Endodermal cell (in vitro differentiated cells): Measurements from ENCODE around the gene VPS45. TPM values are rescaled to one million over a fixed set of nuclear protein-coding genes. Genes with fewer than 3 reads are reported as not detected.

Source experiments
- DNase-seq: peaks from one replicate; pipeline ENCODE4 v3.0.0-alpha.2; 2017
- H3K27ac ChIP-seq: 2 replicates; pipeline ENCODE4 v1.5.1; 2013; ENCODE audit warnings: mild to moderate bottlenecking, low read depth, low read length, moderate library complexity
- H3K27me3 ChIP-seq: 2 replicates; pipeline ENCODE4 v1.6.1; 2013; ENCODE audit warnings: mild to moderate bottlenecking, low read length, moderate library complexity; ENCODE audit not compliant: insufficient read depth, control insufficient read depth, poor library complexity, severe bottlenecking
- H3K36me3 ChIP-seq: 2 replicates; pipeline ENCODE4 v1.7.0; 2013; ENCODE audit warnings: mild to moderate bottlenecking, low read length, moderate library complexity; ENCODE audit not compliant: control insufficient read depth, insufficient read depth
- H3K4me1 ChIP-seq: one replicate; pipeline ENCODE4 v1.7.0; 2013; ENCODE audit warnings: low read length; ENCODE audit not compliant: control insufficient read depth, insufficient read depth
- H3K4me3 ChIP-seq: 2 replicates; pipeline ENCODE4 v1.5.1; 2013; ENCODE audit warnings: mild to moderate bottlenecking, low read length, moderate library complexity
- H3K9ac ChIP-seq: 2 replicates; pipeline ENCODE4 v1.6.1; 2013; ENCODE audit warnings: mild to moderate bottlenecking, low read length, moderate library complexity; ENCODE audit not compliant: poor library complexity, severe bottlenecking; ENCODE audit errors: extremely low read depth
- H3K9me3 ChIP-seq: 2 replicates; pipeline ENCODE4 v1.6.1; 2013; ENCODE audit warnings: mild to moderate bottlenecking, low read length, moderate library complexity; ENCODE audit not compliant: control insufficient read depth
- H3K27ac Mint-ChIP-seq: 2 replicates; pipeline ENCODE4 v1.8.0; 2020; ENCODE audit warnings: mixed read lengths
- H3K27me3 Mint-ChIP-seq: 2 replicates; pipeline ENCODE4 v1.8.0; 2021; ENCODE audit warnings: mild to moderate bottlenecking, mixed read lengths; ENCODE audit not compliant: insufficient read depth
- H3K36me3 Mint-ChIP-seq: 2 replicates; pipeline ENCODE4 v1.8.0; 2020; ENCODE audit warnings: low read depth, mixed read lengths
- H3K4me1 Mint-ChIP-seq: 2 replicates; pipeline ENCODE4 v1.8.0; 2020; ENCODE audit warnings: mixed read lengths
- H3K4me3 Mint-ChIP-seq: 2 replicates; pipeline ENCODE4 v1.8.0; 2020; ENCODE audit warnings: mild to moderate bottlenecking, moderate library complexity, mixed read lengths
- H3K9me3 Mint-ChIP-seq: 2 replicates; pipeline ENCODE4 v1.8.0; 2020; ENCODE audit warnings: mild to moderate bottlenecking, mixed read lengths
- WGBS, 2 experiments: methylation state at CpG; one replicate each; pipeline versions ENCODE4 v1.1.5 to v1.1.7; 2013; ENCODE audit warnings: missing lambda C conversion rate in 2 of 2, mixed read lengths in 1 of 2; ENCODE audit not compliant: insufficient coverage in 1 of 2, insufficient read length in 1 of 2; 5-methylcytosine and 5-hydroxymethylcytosine counted together
- total RNA-seq, 2 donors: library from RNA; stranded (reverse); fragmentation: NEBNext Ultra II Directional in 1 of 2; extraction: Animal tissue kit (Norgen Biotek cat#: 25700) in 1 of 2; gene quantifications; 2 replicates in 1 of 2; 3 replicates in 1 of 2; pipeline ENCODE4 v1.2.1, GENCODE V29; 2021
- TF ChIP-seq, protein P1 (sequence below): fragments of 200-600 bp; sonication (generic); conservative IDR thresholded peaks from 2 replicates; pipeline ENCODE4 v1.5.0; 2021; ENCODE audit warnings: antibody characterized with exemption, mild to moderate bottlenecking

The VPS45 gene
- total RNA-seq, 2 donors from 2014 or later = 32.6 to 35.0 TPM

DNA sequence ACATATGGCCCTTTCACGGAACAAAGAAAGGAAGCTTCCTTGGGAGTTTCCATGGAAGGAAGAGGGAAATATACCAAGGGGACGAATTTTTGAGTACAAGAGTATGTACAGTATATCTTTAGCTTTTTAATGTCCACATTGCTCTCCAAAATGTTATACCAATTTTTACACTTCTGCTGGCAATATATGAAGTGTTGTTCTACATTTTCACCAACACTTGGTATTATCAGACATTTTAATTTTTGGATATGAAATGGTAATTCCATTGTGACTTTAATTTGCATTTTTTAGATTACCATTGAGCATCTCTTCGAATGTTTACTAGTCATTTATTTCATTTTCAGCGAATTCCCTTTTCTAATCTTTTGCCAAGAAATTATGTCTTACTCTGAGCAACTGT is 5.5 kb upstream of the VPS45 start:
- WGBS, 2 experiments = 91 to 100% methylated on average over 3 to 4 of the region's 4 CpGs
- H3K4me3 Mint-ChIP-seq = no peak overlapping the region
- H3K27ac Mint-ChIP-seq = no peak overlapping the region
- H3K27me3 Mint-ChIP-seq = no peaks in the 10 kb centered on the region
- no peaks in the 10 kb centered on the region for H3K9me3 Mint-ChIP-seq
- H3K27me3 ChIP-seq = no peaks in the 10 kb centered on the region
- DNase-seq = no peak
- no peak overlapping the region for H3K4me3 ChIP-seq
- no peak overlapping the region for H3K27ac ChIP-seq
- H3K9ac ChIP-seq = no peak overlapping the region
- H3K36me3 Mint-ChIP-seq = no peaks in the 10 kb centered on the region
- H3K9me3 ChIP-seq = no peaks in the 10 kb centered on the region
- TF ChIP-seq, protein P1, sequence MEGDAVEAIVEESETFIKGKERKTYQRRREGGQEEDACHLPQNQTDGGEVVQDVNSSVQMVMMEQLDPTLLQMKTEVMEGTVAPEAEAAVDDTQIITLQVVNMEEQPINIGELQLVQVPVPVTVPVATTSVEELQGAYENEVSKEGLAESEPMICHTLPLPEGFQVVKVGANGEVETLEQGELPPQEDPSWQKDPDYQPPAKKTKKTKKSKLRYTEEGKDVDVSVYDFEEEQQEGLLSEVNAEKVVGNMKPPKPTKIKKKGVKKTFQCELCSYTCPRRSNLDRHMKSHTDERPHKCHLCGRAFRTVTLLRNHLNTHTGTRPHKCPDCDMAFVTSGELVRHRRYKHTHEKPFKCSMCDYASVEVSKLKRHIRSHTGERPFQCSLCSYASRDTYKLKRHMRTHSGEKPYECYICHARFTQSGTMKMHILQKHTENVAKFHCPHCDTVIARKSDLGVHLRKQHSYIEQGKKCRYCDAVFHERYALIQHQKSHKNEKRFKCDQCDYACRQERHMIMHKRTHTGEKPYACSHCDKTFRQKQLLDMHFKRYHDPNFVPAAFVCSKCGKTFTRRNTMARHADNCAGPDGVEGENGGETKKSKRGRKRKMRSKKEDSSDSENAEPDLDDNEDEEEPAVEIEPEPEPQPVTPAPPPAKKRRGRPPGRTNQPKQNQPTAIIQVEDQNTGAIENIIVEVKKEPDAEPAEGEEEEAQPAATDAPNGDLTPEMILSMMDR = no peak
- H3K36me3 ChIP-seq = no peaks in the 10 kb centered on the region
- no peaks in the 10 kb centered on the region for H3K4me1 ChIP-seq
- H3K4me1 Mint-ChIP-seq = peaks cover 7% of the 10 kb centered on the region

DNA sequence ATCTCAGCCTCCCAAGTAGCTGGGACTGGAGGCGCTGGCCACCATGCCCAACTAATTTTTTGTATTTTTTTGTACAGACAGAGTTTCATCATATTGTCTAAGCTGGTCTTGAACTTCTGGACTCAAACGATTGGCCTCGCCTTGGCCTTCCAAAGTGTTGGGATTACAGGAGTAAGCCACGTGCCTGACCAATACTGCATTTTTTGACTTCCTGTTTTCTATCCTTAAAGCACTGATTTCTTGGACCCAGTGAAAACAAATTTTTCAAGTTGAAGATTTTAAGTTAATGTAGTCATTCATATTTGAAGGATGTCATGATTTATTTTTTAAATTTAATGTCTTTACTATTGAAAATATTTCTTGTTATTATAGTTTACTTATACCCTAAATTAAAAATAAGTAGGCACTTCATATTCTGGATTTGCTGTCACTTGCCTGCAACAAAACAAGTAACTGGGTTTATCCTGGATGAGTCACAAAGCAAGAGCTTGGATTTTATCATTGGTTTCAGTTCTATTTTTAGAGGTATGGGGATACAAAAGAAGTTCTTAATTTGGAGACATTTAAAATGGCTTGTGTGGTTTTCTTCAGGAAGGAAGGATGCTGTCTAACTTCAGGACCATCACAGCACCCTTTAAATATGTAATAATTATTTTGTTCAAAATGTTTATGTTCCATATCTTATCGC is 2.2 kb upstream of the VPS45 start:
- Histone ChIP-seq H3K27me3 (no peaks in the 10 kb centered on the region), H3K9ac (no peak overlapping the region), H3K36me3 (peaks cover 12% of the 10 kb centered on the region), H3K4me1 (no peaks in the 10 kb centered on the region), H3K4me3 (peak overlapping the region; percentile 95), H3K27ac (no peak overlapping the region), H3K9me3 (no peaks in the 10 kb centered on the region)
- peaks cover 14% of the 10 kb centered on the region for H3K36me3 Mint-ChIP-seq
- H3K9me3 Mint-ChIP-seq = no peaks in the 10 kb centered on the region
- no peak overlapping the region for H3K4me3 Mint-ChIP-seq
- TF ChIP-seq, protein P1 = no peak
- peaks cover 15% of the 10 kb centered on the region for H3K4me1 Mint-ChIP-seq
- H3K27me3 Mint-ChIP-seq = no peaks in the 10 kb centered on the region
- DNase-seq = no peak
- WGBS, 2 experiments = 83 to 94% methylated on average over 1 to 4 of the region's 5 CpGs
- no peak overlapping the region for H3K27ac Mint-ChIP-seq

DNA sequence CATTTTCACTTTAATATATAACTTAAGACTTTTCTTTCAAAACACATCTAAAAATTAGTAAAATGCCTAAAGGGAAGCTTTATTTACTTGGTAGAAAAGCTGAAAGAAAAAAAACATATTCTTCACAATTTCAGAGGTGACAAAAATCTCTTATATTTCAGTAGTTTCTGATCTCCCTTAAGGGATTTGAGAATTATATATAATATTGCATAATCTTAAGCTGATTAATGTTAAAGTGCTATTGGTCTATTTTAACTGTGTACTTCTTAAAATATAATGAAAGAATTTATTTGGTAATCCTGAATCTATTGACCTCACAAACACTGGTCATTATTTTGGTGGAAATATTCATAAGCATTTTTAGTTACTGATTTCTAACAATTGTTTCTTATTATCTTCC is 1.2 kb upstream of the VPS45 start:
- H3K27ac ChIP-seq = peak overlapping the region; percentile 99
- TF ChIP-seq, protein P1 = no peak
- H3K4me3 Mint-ChIP-seq = peak overlapping the region; percentile 93

More for the DNA sequence above, 1.2 kb upstream of the VPS45 start:
- Mint-ChIP-seq H3K27ac (peak overlapping the region; percentile 99), H3K36me3 (peaks cover 15% of the 10 kb centered on the region), H3K27me3 (no peaks in the 10 kb centered on the region), H3K9me3 (no peaks in the 10 kb centered on the region), H3K4me1 (peaks cover 15% of the 10 kb centered on the region)
- H3K4me1 ChIP-seq = no peaks in the 10 kb centered on the region
- DNase-seq = no peak
- H3K9ac ChIP-seq = peak overlapping the region; percentile 94
- peaks cover 16% of the 10 kb centered on the region for H3K36me3 ChIP-seq
- H3K4me3 ChIP-seq = peak overlapping the region; percentile 95
- H3K9me3 ChIP-seq = no peaks in the 10 kb centered on the region
- no peaks in the 10 kb centered on the region for H3K27me3 ChIP-seq
